ENCODE measurements around the gene RAET1L.

- TF ChIP-seq CTCF (conservative IDR thresholded peaks at IDR 0.05; ENCODE audit: low read depth, low read length) (no peak), EZH2 (IDR thresholded peaks at IDR 0.05; ENCODE audit: borderline replicate concordance, low read depth, low read length, poor library complexity, severe bottlenecking) (no peak)
Observed at GRCh38 chr6:150005761-150006651, 19.3 kb downstream of the RAET1L start.

Data from A673 (cell line).